Loucy (cell line): ENCODE data around the gene CACNA1I.

Source experiments
- CTCF ChIP-seq: fragments of 200-600 bp; sonication (generic); conservative IDR thresholded peaks from 2 replicates; pipeline ENCODE4 v1.5.1; 2014; ENCODE audit warnings: mild to moderate bottlenecking, antibody characterized with exemption, low read length
- EZH2phosphoT487 ChIP-seq: fragments of 200-600 bp; IDR thresholded peaks from 2 replicates; pipeline ENCODE4 v1.6.1; 2018; ENCODE audit warnings: antibody characterized with exemption, mild to moderate bottlenecking, moderate library complexity, borderline replicate concordance

- TF ChIP-seq CTCF (no peak), EZH2phosphoT487 (no peak)
Measured at GRCh38 chr22:39680486-39680885, 109.9 kb downstream of the CACNA1I start.
